Neural cell (in vitro differentiated cells): Measurements from ENCODE around the gene DPH5.

ENCODE experiments used
- EP300 ChIP-seq: fragments of 450-650 bp; conservative IDR thresholded peaks from 2 replicates; pipeline ENCODE4 v1.6.1; 2014; ENCODE audit warnings: antibody characterized with exemption, mild to moderate bottlenecking, moderate library complexity; ENCODE audit not compliant: poor library complexity, severe bottlenecking
- TF ChIP-seq, protein P1 (sequence below): IDR thresholded peaks from 2 replicates; pipeline ENCODE4 v1.6.1; 2012; ENCODE audit warnings: borderline replicate concordance

DNA sequence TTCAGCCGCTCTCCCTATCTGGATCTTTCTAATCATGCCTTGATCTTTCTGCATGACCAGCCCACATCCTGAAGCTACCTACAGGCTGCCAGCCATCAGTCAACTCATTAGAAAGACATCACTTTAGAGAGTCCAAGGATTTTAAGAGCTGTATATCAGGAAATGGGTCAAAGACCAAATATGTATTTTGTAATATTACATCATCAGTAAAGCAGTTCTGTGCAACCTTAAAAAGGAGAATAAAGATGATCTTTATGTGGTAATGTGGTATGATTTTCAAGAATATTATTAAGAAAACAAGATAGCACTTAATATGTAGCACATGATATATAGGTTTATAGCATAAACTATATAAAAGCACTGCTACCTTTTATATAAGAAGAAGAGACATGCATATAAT is 82.1 kb downstream of the DPH5 start:
- TF ChIP-seq, protein P1, sequence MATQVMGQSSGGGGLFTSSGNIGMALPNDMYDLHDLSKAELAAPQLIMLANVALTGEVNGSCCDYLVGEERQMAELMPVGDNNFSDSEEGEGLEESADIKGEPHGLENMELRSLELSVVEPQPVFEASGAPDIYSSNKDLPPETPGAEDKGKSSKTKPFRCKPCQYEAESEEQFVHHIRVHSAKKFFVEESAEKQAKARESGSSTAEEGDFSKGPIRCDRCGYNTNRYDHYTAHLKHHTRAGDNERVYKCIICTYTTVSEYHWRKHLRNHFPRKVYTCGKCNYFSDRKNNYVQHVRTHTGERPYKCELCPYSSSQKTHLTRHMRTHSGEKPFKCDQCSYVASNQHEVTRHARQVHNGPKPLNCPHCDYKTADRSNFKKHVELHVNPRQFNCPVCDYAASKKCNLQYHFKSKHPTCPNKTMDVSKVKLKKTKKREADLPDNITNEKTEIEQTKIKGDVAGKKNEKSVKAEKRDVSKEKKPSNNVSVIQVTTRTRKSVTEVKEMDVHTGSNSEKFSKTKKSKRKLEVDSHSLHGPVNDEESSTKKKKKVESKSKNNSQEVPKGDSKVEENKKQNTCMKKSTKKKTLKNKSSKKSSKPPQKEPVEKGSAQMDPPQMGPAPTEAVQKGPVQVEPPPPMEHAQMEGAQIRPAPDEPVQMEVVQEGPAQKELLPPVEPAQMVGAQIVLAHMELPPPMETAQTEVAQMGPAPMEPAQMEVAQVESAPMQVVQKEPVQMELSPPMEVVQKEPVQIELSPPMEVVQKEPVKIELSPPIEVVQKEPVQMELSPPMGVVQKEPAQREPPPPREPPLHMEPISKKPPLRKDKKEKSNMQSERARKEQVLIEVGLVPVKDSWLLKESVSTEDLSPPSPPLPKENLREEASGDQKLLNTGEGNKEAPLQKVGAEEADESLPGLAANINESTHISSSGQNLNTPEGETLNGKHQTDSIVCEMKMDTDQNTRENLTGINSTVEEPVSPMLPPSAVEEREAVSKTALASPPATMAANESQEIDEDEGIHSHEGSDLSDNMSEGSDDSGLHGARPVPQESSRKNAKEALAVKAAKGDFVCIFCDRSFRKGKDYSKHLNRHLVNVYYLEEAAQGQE: no peak
- no peak for TF ChIP-seq EP300
